HEK293 (cell line): ENCODE measurements around the gene PRUNE1.

Experiments
- AEBP2 ChIP-seq: fragments of 450-650 bp; formaldehyde crosslinking; IDR thresholded peaks from 2 replicates; pipeline ENCODE4 v1.5.1; 2016; ENCODE audit warnings: missing biosample characterization, missing genetic modification characterization, borderline replicate concordance
- MEIS1 ChIP-seq: sonication (generic); formaldehyde crosslinking; IDR thresholded peaks from 2 replicates; pipeline ENCODE4 v1.8.1; 2022; ENCODE audit warnings: missing genetic modification reagents, mild to moderate bottlenecking, borderline replicate concordance
- PRDM6 ChIP-seq: fragments of 450-650 bp; formaldehyde crosslinking; IDR thresholded peaks from 2 replicates; pipeline ENCODE4 v1.5.1; 2017; ENCODE audit warnings: missing biosample characterization, missing genetic modification characterization
- REPIN1 ChIP-seq: fragments of 450-650 bp; formaldehyde crosslinking; IDR thresholded peaks from 2 replicates; pipeline ENCODE4 v1.5.1; 2017; ENCODE audit warnings: missing biosample characterization, missing genetic modification characterization, low read depth
- REST ChIP-seq: fragments of 450-650 bp; formaldehyde crosslinking; IDR thresholded peaks from 2 replicates; pipeline ENCODE4 v1.5.1; 2016; ENCODE audit warnings: missing biosample characterization, missing genetic modification characterization
- SP2 ChIP-seq: fragments of 450-650 bp; formaldehyde crosslinking; IDR thresholded peaks from 2 replicates; pipeline ENCODE4 v1.5.1; 2016; ENCODE audit warnings: missing biosample characterization, missing genetic modification characterization
- SP7 ChIP-seq: fragments of 450-650 bp; formaldehyde crosslinking; IDR thresholded peaks from 2 replicates; pipeline ENCODE4 v1.5.1; 2016; ENCODE audit warnings: missing biosample characterization, missing genetic modification characterization
- TRIM28 ChIP-seq: IDR thresholded peaks from 2 replicates; pipeline ENCODE4 v1.6.1; 2011; ENCODE audit warnings: low read length, control low read depth, borderline replicate concordance
- YY2 ChIP-seq: fragments of 450-650 bp; formaldehyde crosslinking; IDR thresholded peaks from 2 replicates; pipeline ENCODE4 v1.5.1; 2016; ENCODE audit warnings: missing biosample characterization, missing genetic modification characterization
- ZBTB1 ChIP-seq: fragments of 450-650 bp; formaldehyde crosslinking; IDR thresholded peaks from 2 replicates; pipeline ENCODE4 v1.5.1; 2016; ENCODE audit warnings: missing biosample characterization, missing genetic modification characterization
- ZBTB17 ChIP-seq: fragments of 450-650 bp; formaldehyde crosslinking; IDR thresholded peaks from 2 replicates; pipeline ENCODE4 v1.5.1; 2016; ENCODE audit warnings: missing biosample characterization, missing genetic modification characterization
- ZBTB8A ChIP-seq: fragments of 450-650 bp; formaldehyde crosslinking; IDR thresholded peaks from 2 replicates; pipeline ENCODE4 v1.5.1; 2016; ENCODE audit warnings: missing biosample characterization, missing genetic modification characterization
- ZEB2 ChIP-seq: fragments of 450-650 bp; formaldehyde crosslinking; IDR thresholded peaks from 2 replicates; pipeline ENCODE4 v1.5.1; 2016; ENCODE audit warnings: missing biosample characterization, missing genetic modification characterization
- ZNF148 ChIP-seq: fragments of 450-650 bp; formaldehyde crosslinking; IDR thresholded peaks from 2 replicates; pipeline ENCODE4 v1.5.0; 2017; ENCODE audit warnings: missing biosample characterization, missing genetic modification characterization, borderline replicate concordance
- ZNF174 ChIP-seq: fragments of 450-650 bp; formaldehyde crosslinking; IDR thresholded peaks from 2 replicates; pipeline ENCODE4 v1.5.0; 2017; ENCODE audit warnings: missing biosample characterization, mild to moderate bottlenecking, missing genetic modification characterization
- ZNF223 ChIP-seq: fragments of 450-650 bp; formaldehyde crosslinking; IDR thresholded peaks from 2 replicates; pipeline ENCODE4 v1.5.1; 2016; ENCODE audit warnings: missing biosample characterization, missing genetic modification characterization
- ZNF266 ChIP-seq: fragments of 450-650 bp; formaldehyde crosslinking; IDR thresholded peaks from 2 replicates; pipeline ENCODE4 v1.5.1; 2016; ENCODE audit warnings: missing biosample characterization, missing genetic modification characterization, low read depth
- ZNF292 ChIP-seq: fragments of 450-650 bp; formaldehyde crosslinking; IDR thresholded peaks from 2 replicates; pipeline ENCODE4 v1.5.1; 2016; ENCODE audit warnings: low read depth, missing biosample characterization, missing genetic modification characterization, borderline replicate concordance
- ZNF510 ChIP-seq: fragments of 450-650 bp; formaldehyde crosslinking; IDR thresholded peaks from 2 replicates; pipeline ENCODE4 v1.5.1; 2018; ENCODE audit warnings: mild to moderate bottlenecking, missing genetic modification characterization, missing biosample characterization; ENCODE audit not compliant: insufficient replicate concordance
- ZNF560 ChIP-seq: fragments of 450-650 bp; formaldehyde crosslinking; IDR thresholded peaks from 2 replicates; pipeline ENCODE4 v1.5.1; 2017; ENCODE audit warnings: missing biosample characterization, missing genetic modification characterization, borderline replicate concordance
- ZNF585B ChIP-seq: fragments of 450-650 bp; formaldehyde crosslinking; IDR thresholded peaks from 2 replicates; pipeline ENCODE4 v1.5.1; 2016; ENCODE audit warnings: missing biosample characterization, missing genetic modification characterization
- ZNF621 ChIP-seq: fragments of 450-650 bp; formaldehyde crosslinking; IDR thresholded peaks from 2 replicates; pipeline ENCODE4 v1.5.1; 2017; ENCODE audit warnings: missing biosample characterization, missing genetic modification characterization
- ZNF629 ChIP-seq: fragments of 450-650 bp; formaldehyde crosslinking; IDR thresholded peaks from 2 replicates; pipeline ENCODE4 v1.5.1; 2017; ENCODE audit warnings: missing biosample characterization, missing genetic modification characterization
- ZNF664 ChIP-seq: fragments of 450-650 bp; formaldehyde crosslinking; IDR thresholded peaks from 2 replicates; pipeline ENCODE4 v1.5.1; 2016; ENCODE audit warnings: missing biosample characterization, missing genetic modification characterization
- ZNF707 ChIP-seq: fragments of 450-650 bp; formaldehyde crosslinking; IDR thresholded peaks from 2 replicates; pipeline ENCODE4 v1.5.1; 2016; ENCODE audit warnings: missing biosample characterization, missing genetic modification characterization
- ZSCAN16 ChIP-seq: fragments of 450-650 bp; formaldehyde crosslinking; IDR thresholded peaks from 2 replicates; pipeline ENCODE4 v1.5.1; 2016; ENCODE audit warnings: missing biosample characterization, missing genetic modification characterization
- ZSCAN30 ChIP-seq: fragments of 450-650 bp; IDR thresholded peaks from 2 replicates; pipeline ENCODE4 v1.5.1; 2018; ENCODE audit warnings: missing biosample characterization, mild to moderate bottlenecking, missing genetic modification characterization, moderate library complexity
- ZSCAN4 ChIP-seq: fragments of 450-650 bp; formaldehyde crosslinking; IDR thresholded peaks from 2 replicates; pipeline ENCODE4 v1.5.1; 2017; ENCODE audit warnings: missing biosample characterization, missing genetic modification characterization
- TF ChIP-seq, protein P1 (sequence below): fragments of 450-650 bp; formaldehyde crosslinking; optimal IDR thresholded peaks from 2 replicates; pipeline ENCODE3; 2016; ENCODE audit warnings: missing biosample characterization, mild to moderate bottlenecking, missing genetic modification characterization

PRUNE1 gene

DNA sequence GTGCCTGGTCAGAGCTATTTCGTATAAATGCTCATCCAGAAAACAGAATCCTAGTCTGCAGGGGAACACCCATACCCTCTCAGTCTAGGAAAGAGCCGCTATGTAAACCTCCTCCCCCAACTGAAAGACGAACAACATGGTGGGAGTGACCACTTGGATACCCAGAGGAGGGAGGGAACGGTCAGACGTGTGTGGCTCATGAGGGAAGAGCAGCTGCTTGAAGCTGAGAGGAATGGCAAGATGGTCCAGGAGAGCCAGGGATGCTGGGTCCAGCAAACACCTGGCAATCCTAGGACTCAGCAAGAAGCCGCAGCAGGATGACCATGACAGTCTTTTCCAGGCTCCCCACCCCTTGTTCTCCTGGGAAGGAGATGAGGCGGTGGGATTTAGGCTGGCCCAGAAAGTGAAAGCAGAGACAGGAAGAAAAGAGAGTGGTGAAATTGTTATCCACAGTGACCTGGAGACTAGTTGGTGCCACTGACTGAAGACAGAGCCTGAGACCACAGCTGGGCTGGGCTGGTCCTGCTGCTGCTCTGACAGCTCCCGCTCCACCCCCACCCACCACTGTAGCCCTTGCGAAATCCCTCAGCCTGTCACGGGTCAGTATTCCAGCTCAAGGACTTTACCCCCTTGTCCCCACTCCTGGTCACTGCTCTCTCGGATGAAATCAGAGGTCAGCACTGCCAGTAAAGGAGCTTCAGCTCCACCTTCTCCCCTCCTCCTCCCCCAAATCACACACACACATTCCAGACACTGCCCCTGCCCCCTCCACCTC, 37.3 kb upstream of the PRUNE1 start (continued):
- TF ChIP-seq ZNF621 (tag by site-specific recombination) (no peak), ZBTB17 (no peak), SP2 (tag by site-specific recombination) (no peak), MEIS1 (CRISPR knock-in tag) (no peak), SP7 (no peak), ZSCAN30 (tag by site-specific recombination) (no peak), ZNF223 (tag by site-specific recombination) (no peak), ZBTB1 (tag by site-specific recombination) (no peak), ZNF266 (tag by site-specific recombination) (no peak), REST (tag by site-specific recombination) (no peak), ZNF585B (no peak), ZNF664 (tag by site-specific recombination) (no peak), ZNF292 (tag by site-specific recombination) (no peak), ZNF629 (tag by site-specific recombination) (no peak), TRIM28 (no peak), ZSCAN4 (tag by site-specific recombination) (no peak), YY2 (no peak), ZNF510 (tag by site-specific recombination) (no peak), ZNF174 (no peak), PRDM6 (tag by site-specific recombination) (no peak), ZSCAN16 (tag by site-specific recombination) (no peak), AEBP2 (tag by site-specific recombination) (no peak), ZNF148 (no peak), ZBTB8A (no peak), REPIN1 (tag by site-specific recombination) (no peak), ZNF707 (tag by site-specific recombination) (peak; percentile 48; the same call in 1 of the 2 replicates), ZEB2 (tag by site-specific recombination) (no peak), ZNF560 (no peak)
- TF ChIP-seq, protein P1, sequence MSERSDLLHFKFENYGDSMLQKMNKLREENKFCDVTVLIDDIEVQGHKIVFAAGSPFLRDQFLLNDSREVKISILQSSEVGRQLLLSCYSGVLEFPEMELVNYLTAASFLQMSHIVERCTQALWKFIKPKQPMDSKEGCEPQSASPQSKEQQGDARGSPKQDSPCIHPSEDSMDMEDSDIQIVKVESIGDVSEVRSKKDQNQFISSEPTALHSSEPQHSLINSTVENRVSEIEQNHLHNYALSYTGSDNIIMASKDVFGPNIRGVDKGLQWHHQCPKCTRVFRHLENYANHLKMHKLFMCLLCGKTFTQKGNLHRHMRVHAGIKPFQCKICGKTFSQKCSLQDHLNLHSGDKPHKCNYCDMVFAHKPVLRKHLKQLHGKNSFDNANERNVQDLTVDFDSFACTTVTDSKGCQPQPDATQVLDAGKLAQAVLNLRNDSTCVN (tag by site-specific recombination) = no peak
